ENCODE measurements around the gene SH3BP1. TPM values are rescaled to one million over a fixed set of nuclear protein-coding genes. Genes with fewer than 3 reads are reported as not detected.

Gene SH3BP1
- total and polyA plus RNA-seq, 2 of the 13 experiments (the other 11 are each of a cell fraction or from before 2014, with no cell fraction given): 8.4 to 18.5 TPM

DNA sequence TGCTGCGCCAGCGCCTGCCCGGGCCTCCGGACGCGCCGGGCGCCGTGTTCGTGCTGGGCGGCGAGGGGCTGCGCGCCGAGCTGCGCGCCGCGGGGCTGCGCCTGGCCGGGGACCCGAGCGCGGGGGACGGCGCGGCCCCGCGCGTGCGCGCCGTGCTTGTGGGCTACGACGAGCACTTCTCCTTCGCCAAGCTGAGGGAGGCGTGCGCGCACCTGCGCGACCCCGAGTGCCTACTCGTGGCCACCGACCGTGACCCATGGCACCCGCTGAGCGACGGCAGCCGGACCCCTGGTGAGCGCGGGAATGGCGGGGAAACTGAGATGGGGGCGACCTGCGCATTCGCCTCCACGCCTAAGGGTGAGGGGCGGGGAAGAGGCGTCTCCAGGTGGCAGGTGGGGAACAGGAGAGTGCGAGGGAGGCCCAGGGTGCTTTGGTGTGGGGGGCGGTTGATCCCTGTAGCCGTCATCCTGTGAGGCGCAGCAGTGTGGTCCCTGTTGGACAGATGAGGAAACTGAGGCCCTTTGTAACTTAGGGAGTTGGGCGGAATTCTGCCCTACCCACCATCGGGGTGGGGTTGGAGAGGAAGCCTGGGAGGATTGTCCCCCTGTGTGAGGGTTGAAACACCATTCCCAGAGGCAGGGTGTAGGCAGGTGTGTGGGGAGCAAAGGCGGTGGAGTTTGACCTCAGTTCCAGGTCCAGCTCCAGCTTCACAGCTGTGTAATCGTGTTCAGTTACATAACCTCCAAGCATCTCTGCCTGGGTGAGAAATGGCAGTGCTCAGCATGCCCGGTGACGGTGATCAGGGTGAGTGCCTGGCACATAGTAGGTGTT lies 19.8 kb downstream of the SH3BP1 start (continued):
- TF ChIP-seq MAX (IDR thresholded peaks at IDR 0.05) (peak; percentile 67), ATF3 (CRISPR knock-in tag; IDR thresholded peaks at IDR 0.05) (peak; percentile 58; the same call in 1 of the 2 replicates), TCF7 (IDR thresholded peaks at IDR 0.05; ENCODE audit: low read depth) (no peak), BORCS8-MEF2B (CRISPR knock-in tag; IDR thresholded peaks at IDR 0.05) (peak; percentile 29; the same call in 1 of the 2 replicates), REPIN1 (CRISPR knock-in tag; IDR thresholded peaks at IDR 0.05; ENCODE audit: borderline replicate concordance, low read depth) (peak; percentile 65; the same call in 1 of the 2 replicates), MYNN (CRISPR knock-in tag; IDR thresholded peaks at IDR 0.05; ENCODE audit: low read depth) (no peak), ZNF576 (CRISPR knock-in tag; IDR thresholded peaks at IDR 0.05) (no peak), THYN1 (CRISPR knock-in tag; IDR thresholded peaks at IDR 0.05; ENCODE audit: borderline replicate concordance, low read depth) (no peak), CSRNP1 (CRISPR knock-in tag; IDR thresholded peaks at IDR 0.05) (no peak), SYNCRIP (IDR thresholded peaks at IDR 0.05; ENCODE audit: insufficient read depth, low read depth, low read length) (no peak), RBFOX2 (IDR thresholded peaks at IDR 0.05; ENCODE audit: low read depth, low read length) (peak; percentile 83), HCFC1 (IDR thresholded peaks at IDR 0.05; ENCODE audit: low read depth, low read length) (no peak), ZBTB3 (CRISPR knock-in tag; IDR thresholded peaks at IDR 0.05; ENCODE audit: borderline replicate concordance, low read depth) (0 out of 2 replicates have a peak, but pooled peaks have one; percentile 46), DPF2 (CRISPR knock-in tag; IDR thresholded peaks at IDR 0.05; ENCODE audit: borderline replicate concordance, low read depth) (peak; percentile 75; the same call in 1 of the 2 replicates), ZNF790 (CRISPR knock-in tag; IDR thresholded peaks at IDR 0.05; ENCODE audit: borderline replicate concordance) (no peak), POGZ (CRISPR knock-in tag; IDR thresholded peaks at IDR 0.05) (0 out of 2 replicates have a peak, but pooled peaks have one; percentile 26), ZNF761 (CRISPR knock-in tag; conservative IDR thresholded peaks at IDR 0.05) (no peak), FOXK2 (IDR thresholded peaks at IDR 0.05) (no peak), ZNF556 (CRISPR knock-in tag; IDR thresholded peaks at IDR 0.05; ENCODE audit: borderline replicate concordance) (peak; percentile 92; the same call in 1 of the 2 replicates), ZNF776 (CRISPR knock-in tag; IDR thresholded peaks at IDR 0.05) (peak; percentile 24; the same call in 1 of the 2 replicates), MEIS2 (CRISPR knock-in tag; IDR thresholded peaks at IDR 0.05) (no peak), KLF9 (CRISPR knock-in tag; IDR thresholded peaks at IDR 0.05; ENCODE audit: low read depth) (no peak), TARDBP (CRISPR knock-in tag; IDR thresholded peaks at IDR 0.05) (peak; percentile 80; the same call in 1 of the 2 replicates), DDIT3 (CRISPR knock-in tag; IDR thresholded peaks at IDR 0.05) (no peak)
- TF ChIP-seq, protein P1, sequence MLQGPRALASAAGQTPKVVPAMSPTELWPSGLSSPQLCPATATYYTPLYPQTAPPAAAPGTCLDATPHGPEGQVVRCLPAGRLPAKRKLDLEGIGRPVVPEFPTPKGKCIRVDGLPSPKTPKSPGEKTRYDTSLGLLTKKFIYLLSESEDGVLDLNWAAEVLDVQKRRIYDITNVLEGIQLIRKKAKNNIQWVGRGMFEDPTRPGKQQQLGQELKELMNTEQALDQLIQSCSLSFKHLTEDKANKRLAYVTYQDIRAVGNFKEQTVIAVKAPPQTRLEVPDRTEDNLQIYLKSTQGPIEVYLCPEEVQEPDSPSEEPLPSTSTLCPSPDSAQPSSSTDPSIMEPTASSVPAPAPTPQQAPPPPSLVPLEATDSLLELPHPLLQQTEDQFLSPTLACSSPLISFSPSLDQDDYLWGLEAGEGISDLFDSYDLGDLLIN (CRISPR knock-in tag; IDR thresholded peaks at IDR 0.05; ENCODE audit: borderline replicate concordance): no peak

Data from HepG2 (cell line).